ENCODE results near the gene ARPC2. TPM values are rescaled to one million over a fixed set of nuclear protein-coding genes. Genes with fewer than 3 reads are reported as not detected.

ARPC2 gene
- total RNA-seq, 1 experiment from 2014 or later: 187 TPM

- no peak for DNase-seq (ENCODE audit: low read depth, low spot score)
- TF ChIP-seq SRF (IDR thresholded peaks at IDR 0.05; ENCODE audit: low read depth) (no peak), ZNF274 (IDR thresholded peaks at IDR 0.05; ENCODE audit: low read depth, low read length) (no peak), CBX3 (IDR thresholded peaks at IDR 0.05; ENCODE audit: low read depth) (no peak), ATF3 (IDR thresholded peaks at IDR 0.05) (no peak), SP1 (IDR thresholded peaks at IDR 0.05; ENCODE audit: low read depth) (no peak), REST (IDR thresholded peaks at IDR 0.05; ENCODE audit: low read depth) (no peak), EZH2 (IDR thresholded peaks at IDR 0.05) (no peak), YY1 (IDR thresholded peaks at IDR 0.05; ENCODE audit: extremely low read depth, insufficient replicate concordance, low read depth, low read length) (no peak), EZH2phosphoT487 (IDR thresholded peaks at IDR 0.05; ENCODE audit: borderline replicate concordance) (no peak), POLR2AphosphoS5 (IDR thresholded peaks at IDR 0.05; ENCODE audit: low read depth, low read length) (no peak), EGR1 (IDR thresholded peaks at IDR 0.05; ENCODE audit: low read depth) (no peak)
- TF ChIP-seq, protein P1, sequence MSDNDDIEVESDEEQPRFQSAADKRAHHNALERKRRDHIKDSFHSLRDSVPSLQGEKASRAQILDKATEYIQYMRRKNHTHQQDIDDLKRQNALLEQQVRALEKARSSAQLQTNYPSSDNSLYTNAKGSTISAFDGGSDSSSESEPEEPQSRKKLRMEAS (IDR thresholded peaks at IDR 0.05): no peak
- ChIA-PET CTCF (no interaction called here), POLR2A (no interaction called here), RAD21 (ENCODE audit: low non-redundant PET in 1 of 2, low total read pairs in 2 of 2, uncharacterized antibody in 2 of 2, unreplicated experiment in 2 of 2) (no interaction called here)
- H3K9me3 ChIP-seq (ENCODE audit: control insufficient read depth in 1 of 2, insufficient read depth in 1 of 2, low read depth in 1 of 2, low read length in 2 of 2): no peaks in the 10 kb centered on the region
- no peaks in the 10 kb centered on the region for H3K79me2 ChIP-seq (ENCODE audit: insufficient read depth, low read length)
- no peaks in the 10 kb centered on the region for H3K9me2 ChIP-seq (ENCODE audit: insufficient read depth)
- no peak overlapping the region for H3K4me2 ChIP-seq (ENCODE audit: low read length)
- no peaks in the 10 kb centered on the region for H4K20me1 ChIP-seq (ENCODE audit: insufficient read depth)
- H3K9ac ChIP-seq (ENCODE audit: low read length): no peak overlapping the region
- BruUV-seq (replicated peaks): no TSS peak
- H3K4me1 ChIP-seq (ENCODE audit: control insufficient read depth in 1 of 2, insufficient read depth in 2 of 2, low read length in 2 of 2): peaks cover 0 to 8% of the 10 kb centered on the region in 2 experiments; a peak in 2 of 4 replicates
- H3K27ac ChIP-seq (ENCODE audit: low read depth, low read length): no peak overlapping the region
- no peaks in the 10 kb centered on the region for H3K36me3 ChIP-seq (ENCODE audit: control insufficient read depth in 1 of 2, insufficient read depth in 2 of 2, low read length in 2 of 2)
- H3K27me3 ChIP-seq (ENCODE audit: insufficient read depth, low read length): no peaks in the 10 kb centered on the region
- no peak for ATAC-seq
- no peak overlapping the region for H3K4me3 ChIP-seq (replicated peaks in 1 of 2; ENCODE audit: low read depth in 1 of 2, low read length in 2 of 2)
- H2AFZ ChIP-seq (ENCODE audit: low read depth, low read length, poor library complexity, severe bottlenecking): no peak overlapping the region
- intact Hi-C loops (cut with micrococcal nuclease): loop anchor here (5.0 kb wide), 2 partner anchors 69 to 84 kb away; partner anchors contain the start of genes AAMP and PNKD
These were observed 28.5 kb upstream of the ARPC2 start for GRCh38 chr2:218188528-218188927.

Data from HCT116 (cell line).